GM19455 (cell line): Measurements from ENCODE around the gene ARPP21.
"Not testable (repeated sequence)": the region's sequence is repeated elsewhere in the genome, so short reads cannot be mapped to it uniquely, and the experiment has no call there.

Experiments
- ATAC-seq: cut with Tn5 transposase; IDR thresholded peaks from one replicate; pipeline ENCODE4 v1.9.1; 2021; ENCODE audit not compliant: unreplicated experiment

Gene ARPP21

GRCh38 chr3:35777563-35778554 is 138.5 kb downstream of the ARPP21 start:
- ATAC-seq, result no peak

GRCh38 chr3:35779611-35780010 is 140.3 kb downstream of the ARPP21 start:
- no peak for ATAC-seq

GRCh38 chr3:35780800-35781199 is 141.5 kb downstream of the ARPP21 start:
- ATAC-seq, result no peak

- ATAC-seq, result no peak
These were observed 142.2 kb downstream of the ARPP21 start for GRCh38 chr3:35781558-35781957.

GRCh38 chr3:35782355-35782754 is 143.0 kb downstream of the ARPP21 start:
- ATAC-seq, result no peak

DNA sequence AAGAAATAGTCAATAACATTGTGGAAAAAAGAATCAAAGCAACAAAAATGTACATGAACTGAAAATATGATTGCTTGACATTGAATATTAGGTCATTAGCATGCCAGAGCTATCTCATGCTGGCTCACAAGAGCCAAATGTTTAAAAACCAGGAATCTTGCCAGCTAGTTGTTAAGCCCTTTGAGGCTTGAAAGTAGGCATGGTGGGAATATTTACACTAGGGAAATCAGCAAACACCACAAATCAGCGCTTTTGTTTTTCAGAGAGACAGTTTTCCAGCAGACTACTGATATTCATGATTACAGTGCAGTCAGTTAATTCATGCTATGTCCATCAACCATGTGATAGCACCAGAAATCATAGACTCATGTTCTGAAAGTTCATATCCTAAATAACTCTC is 144.8 kb downstream of the ARPP21 start:
- ATAC-seq, result no peak

DNA sequence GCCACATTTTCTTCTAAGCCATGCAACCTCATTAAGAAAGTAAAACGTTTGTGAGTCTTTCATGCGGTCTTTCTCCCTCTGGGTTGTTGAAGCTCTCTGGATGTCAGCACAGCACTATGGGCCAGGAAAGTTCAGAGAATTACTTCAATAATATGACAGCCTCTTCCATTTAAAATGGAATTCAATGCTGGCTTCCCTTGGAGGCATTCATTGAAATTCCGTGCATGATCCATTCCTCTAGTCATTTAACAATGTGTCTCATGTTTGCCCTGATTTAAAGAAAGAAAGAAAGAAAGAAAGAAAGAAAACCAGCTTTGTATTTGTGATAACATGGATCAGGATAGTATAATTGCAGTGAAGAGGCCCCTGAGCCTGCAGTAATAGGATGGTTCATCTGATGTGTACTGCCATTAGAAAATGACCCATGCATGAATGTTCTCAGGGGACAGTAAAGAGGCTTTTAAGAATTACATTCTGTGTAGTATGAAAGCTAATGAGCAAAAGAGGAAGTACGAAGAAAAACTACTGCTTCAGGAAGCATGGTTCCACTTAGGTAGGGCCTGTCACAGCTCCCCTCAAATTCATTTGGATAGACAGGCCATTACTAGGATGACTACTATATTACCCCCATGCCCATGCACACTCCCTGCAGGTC is 146.0 kb downstream of the ARPP21 start:
- no peak for ATAC-seq

DNA sequence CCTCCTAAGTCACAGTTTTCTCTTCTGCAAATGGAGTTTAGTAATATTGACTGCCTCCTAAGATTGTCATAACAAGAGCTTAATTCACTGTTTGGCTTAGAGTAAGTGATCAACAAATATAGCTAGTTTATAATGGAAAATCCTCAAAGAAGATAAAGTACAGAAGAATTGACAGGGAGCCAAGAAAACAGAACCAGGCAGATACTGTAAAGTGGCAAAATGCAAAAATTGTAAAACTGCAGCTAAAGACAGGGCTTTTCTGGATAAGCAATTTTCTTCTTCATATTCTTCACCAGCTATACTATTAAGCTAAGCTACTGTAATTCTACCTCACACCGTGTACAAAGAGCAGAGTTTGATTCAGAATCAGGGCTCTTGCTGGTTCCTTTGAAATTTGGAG is 148.6 kb downstream of the ARPP21 start:
- ATAC-seq, result no peak

DNA sequence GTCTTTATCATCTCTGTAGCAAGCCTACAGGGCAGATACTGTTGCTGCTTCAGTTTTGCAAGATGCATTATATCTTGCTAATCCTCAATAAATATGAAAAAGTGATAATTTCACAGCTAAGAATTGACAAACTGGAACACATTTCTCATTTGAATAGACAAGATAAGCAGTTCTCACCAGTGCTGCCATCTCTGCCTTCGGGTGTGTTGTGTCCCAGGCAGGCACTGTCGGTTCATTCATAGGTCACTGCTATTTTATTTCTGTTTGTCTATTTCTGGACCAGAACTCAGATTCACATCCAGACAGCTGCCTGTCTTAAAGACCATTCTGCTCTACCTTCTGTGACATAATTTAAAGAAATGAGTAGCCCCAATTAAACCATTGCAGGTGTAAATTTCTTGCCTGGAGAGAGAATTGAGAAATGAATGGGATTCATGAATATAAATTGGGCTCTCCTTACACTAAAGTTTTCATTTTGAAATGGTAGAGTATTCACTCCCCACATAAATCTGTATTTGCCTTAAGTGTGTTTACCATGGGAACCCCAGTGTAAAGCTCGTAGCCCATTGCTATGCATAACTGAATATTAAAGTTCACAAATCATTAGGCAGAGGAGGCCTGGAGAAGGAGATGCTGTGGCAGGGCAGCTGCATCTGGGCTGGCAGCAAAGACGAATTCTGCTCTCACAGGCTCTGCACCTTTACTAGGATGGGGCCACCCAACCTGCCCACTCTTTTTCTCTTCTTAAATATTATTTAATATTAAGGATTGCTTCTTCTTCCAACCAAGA is 149.9 kb downstream of the ARPP21 start:
- ATAC-seq, result no peak

DNA sequence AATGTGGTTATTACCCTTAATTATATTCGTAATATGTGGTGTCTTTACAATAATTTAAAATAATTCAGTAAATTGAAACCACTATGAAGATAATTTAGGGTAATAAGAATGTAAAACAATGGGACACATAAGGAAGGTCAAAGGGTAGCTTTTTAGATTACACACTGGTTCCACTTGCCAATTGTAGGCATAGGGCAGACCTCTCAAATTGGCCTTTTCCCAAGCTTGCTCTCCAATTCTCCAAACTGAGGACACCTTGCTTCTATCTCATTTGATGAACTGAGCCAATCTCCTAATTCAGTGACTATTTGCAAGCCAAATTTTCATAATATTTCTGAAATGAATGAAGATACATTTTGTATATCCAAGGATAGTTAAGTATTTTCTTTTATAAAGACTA is 151.4 kb downstream of the ARPP21 start:
- ATAC-seq, result no peak

GRCh38 chr3:35793667-35794066 is 154.3 kb downstream of the ARPP21 start:
- ATAC-seq, result no peak

- ATAC-seq, result no peak
These were observed 161.7 kb downstream of the ARPP21 start for GRCh38 chr3:35800960-35801459.

GRCh38 chr3:35814531-35814930 is 175.2 kb downstream of the ARPP21 start:
- ATAC-seq, result no peak

DNA sequence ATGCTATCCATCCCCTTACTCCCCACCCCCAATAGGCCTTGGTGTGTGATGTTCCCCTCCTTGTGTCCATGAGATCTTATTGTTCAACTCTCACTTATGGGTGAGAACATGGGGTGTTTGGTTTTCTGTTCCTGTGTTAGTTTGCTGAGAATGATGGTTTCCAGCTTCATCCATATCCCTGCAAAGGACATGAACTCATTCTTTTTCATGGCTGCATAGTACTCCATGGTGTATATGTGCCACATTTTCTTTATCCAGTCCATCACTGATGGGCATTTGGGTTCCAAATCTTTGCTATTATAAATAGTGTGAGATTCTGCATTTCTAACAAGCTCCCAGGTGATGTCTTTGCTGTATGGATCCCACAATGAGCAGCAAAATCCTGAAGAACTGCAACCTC is 176.5 kb downstream of the ARPP21 start:
- ATAC-seq, result not testable (repeated sequence)

DNA sequence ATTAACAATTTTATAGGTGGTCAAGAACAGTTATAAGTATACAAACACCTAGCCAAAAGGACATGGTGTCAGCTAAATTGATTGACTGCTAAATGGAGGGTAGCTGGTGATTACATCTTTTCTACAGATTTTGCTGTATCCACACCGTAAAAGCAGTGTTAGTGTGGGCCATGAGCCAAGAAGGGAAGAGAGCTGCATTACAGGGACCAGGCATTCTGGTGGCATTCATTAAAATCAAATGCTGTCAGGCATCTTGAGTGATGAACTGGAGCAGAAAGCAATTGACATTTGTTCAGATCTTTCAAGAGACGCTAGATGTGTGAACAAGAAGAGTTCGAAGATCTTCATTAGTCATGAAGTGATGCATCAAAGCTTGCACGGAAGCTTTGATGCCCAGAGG is 177.9 kb downstream of the ARPP21 start:
- ATAC-seq, result no peak

- ATAC-seq, result no peak
These were observed 192.8 kb downstream of the ARPP21 start for GRCh38 chr3:35832140-35832571.
